Right ventricle myocardium superior (tissue), 1 donor: ENCODE results near the gene PIGB. TPM values are rescaled to one million over a fixed set of nuclear protein-coding genes. Genes with fewer than 3 reads are reported as not detected.
"Not testable (repeated sequence)": the region's sequence is repeated elsewhere in the genome, so short reads cannot be mapped to it uniquely, and the experiment has no call there.

Source experiments
- ATAC-seq: fragments of 200-7000 bp; cut with Tn5 transposase; one replicate; pipeline ENCODE4 v1.9.1; 2020; ENCODE audit warnings: mild to moderate bottlenecking; ENCODE audit not compliant: poor library complexity
- DNase-seq: peaks from one replicate; pipeline ENCODE4 v3.0.0-alpha.2; 2020
- intact Hi-C: fragments of 100-400 bp; cut with DNase I; formaldehyde crosslinking; loops from one replicate; pipeline ENCODE4 v1.11.2; 2022
- long read RNA-seq: library from polyadenylated mRNA; unstranded; transcript quantifications from one replicate; pipeline ENCODE4 v2.0.0, GENCODE V29; 2021
- total RNA-seq: library from RNA; stranded (reverse); fragmentation: NEBNext Ultra II Directional; extraction: Animal tissue kit (Norgen Biotek cat#: 25700); gene quantifications from one replicate; pipeline ENCODE4 v1.2.1, GENCODE V29; 2021
- donor health status: DM: no; HTN: yes; CAD: no; lungs with severe emphysema.

The PIGB gene
- 3.5 TPM for total RNA-seq
- long read RNA-seq, partial matches to known transcripts, result 0 of 3 reads
- long read RNA-seq, other reads (novel, unspliced or antisense), result 1 of 3 reads

DNA sequence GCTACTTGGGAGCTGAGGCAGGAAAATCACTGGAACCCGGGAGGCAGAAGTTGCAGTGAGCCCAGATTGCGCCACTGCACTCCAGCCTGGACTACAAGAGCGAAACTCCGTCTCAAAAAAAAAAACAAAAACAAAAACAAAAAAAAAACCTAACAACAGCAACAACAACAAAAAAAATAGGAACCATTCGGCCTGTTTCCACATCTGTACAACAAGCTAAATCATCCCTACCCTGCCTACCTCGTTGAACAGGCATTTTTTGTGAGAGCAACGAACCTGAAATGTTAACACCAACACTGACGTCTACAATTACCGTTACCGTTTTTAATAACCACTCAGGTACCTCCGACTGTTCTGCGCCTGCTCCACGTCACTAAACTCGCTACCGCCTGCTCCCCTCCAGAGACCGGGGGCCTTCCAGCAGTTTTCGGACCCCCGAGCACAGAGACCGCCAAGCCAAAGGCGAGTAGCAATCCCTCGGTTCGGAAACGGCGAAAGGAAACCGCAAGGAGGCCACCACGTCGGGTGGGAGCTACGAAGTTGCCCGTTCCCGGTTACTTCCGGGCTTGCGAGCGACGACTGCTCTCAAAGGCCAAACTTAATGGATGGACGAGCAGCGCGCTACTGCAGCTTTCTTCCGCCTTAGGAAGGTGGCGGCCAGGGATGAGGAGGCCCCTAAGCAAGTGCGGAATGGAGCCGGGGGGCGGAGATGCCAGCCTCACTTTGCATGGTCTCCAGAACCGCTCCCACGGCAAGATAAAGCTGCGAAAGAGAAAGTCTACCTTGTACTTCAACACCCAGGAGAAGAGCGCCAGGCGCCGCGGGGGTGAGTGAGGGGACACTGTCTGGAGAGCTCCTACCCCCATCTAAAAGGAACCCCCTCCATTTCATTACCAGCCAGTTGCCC, at the start of gene PIGB, which contains the start of gene PIGBOS1:
TSS of gene PIGB (plus strand) at position 635 of the 907 bp plus-strand sequence. CDS start at position 664, 29 bp downstream.
TSS of gene PIGBOS1 (minus strand) at position 536 of the 907 bp plus-strand sequence. CDS start 1,331 bp downstream, outside the sequence.
- peak; percentile 92 for DNase-seq
- peak; percentile 99 for ATAC-seq
- intact Hi-C loops, result no loop called here

DNA sequence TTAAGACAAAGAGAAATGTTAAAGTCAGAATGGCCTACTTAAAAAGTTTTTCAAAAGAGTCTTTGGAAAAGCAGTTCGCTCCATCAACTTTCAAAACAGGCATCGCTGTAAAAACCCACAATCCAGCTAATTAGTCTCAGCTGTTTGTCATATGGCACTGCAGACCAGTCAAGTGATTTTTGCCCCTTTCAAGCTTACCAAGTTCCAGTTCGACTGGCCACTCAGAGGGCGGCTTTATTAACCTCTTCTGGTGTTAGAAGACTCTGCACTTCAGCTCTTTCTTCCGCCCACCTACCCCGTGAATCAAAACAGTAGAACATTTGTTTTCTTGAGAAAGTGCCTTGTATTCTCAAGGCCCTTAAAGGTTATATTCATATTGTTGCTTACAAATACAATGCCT, 48.7 kb upstream of the PIGB start:
- no peak for ATAC-seq
- intact Hi-C loops, result no loop called here
- no peak for DNase-seq

DNA sequence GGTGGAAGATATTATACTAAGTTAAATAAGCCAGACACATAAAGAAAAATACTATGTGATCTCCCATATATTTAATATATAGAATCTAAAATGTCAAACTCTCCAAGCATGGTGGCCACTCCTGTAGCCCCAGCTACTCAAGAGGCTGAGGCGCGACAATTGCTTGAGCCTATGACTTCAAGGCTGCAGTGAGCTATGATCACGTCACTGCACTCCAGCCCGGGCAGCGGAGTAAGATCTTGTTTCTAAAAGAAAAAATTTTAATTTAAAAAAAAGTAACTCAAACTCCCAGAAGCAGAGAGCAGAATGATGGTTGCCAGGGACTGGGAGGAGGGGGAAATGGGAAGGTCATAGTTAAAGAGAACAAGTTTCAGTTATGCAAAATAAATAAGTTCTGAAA, 42.7 kb upstream of the PIGB start:
- DNase-seq (no peak), ATAC-seq (no peak)
- intact Hi-C loops, result no loop called here

DNA sequence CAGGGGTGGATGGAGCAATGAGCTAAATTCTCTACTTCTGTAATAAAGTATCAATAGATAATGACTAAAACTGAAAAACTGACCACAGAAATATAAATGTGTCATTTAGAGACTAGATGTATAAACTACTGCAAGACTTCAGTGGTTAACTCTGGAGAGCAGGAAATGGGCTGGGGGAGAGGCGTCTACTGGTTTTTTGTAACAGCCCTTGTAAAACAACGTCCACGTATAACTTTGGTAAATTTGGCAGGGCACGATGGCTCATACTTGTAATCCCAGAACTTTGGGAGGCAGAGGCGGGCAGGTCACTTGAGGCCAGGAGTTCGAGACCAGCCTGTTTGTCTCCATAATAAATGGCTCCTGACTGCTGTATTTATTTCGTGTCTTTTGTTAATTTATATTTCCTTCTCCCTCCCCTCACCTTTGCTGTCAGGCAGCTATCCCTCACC, 41.9 kb upstream of the PIGB start:
- ATAC-seq, result no peak
- intact Hi-C loops, result no loop called here
- DNase-seq, result no peak

DNA sequence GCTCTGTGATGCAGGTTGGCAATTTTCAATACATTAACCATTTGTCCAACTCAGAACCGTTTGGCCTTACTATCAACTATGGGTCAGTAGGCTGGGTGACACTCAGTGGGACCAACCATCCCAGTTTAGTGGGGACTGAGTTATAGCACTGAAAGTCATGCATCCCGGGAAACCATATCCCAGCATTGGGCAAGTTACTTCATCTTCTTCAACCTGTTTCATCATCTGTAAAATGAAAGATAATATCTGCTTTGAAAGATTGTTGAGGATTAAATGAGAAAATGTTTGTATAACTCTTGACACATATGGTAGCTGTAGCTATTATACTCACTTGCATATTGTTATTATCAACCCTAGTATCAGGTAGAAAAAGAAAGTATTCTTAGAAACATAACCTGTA, 41.3 kb upstream of the PIGB start:
- ATAC-seq (no peak), DNase-seq (no peak)
- intact Hi-C loops, result no loop called here

DNA sequence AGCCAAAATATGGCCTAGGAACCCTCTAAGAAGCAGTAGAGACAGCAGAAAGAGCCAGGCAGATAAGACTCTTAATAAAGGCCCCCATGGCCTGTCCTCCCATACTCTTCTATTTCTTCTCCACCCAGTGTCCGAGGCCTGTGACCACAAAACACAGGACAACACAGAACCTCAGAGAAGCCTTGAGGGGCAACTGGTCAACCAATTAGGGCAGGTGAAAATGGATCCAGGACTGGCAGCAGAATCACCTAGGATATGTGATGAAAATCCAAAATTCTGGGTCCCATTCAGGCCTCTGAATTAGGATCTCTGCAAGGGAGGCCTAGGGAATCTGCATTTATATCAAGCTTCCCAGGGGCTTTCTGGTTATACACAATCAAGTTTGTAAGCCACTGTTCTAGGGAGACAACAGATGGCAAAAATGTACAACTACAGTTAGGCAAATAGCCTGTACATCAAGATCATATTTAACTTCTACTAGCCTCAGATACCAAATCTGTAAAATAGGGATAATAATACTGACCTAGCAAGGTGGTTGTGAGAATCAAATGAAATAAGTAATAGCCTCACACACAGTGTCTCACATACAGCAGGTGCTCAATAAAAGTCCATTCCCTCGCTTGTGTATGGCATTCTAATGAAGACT, 39.8 kb upstream of the PIGB start:
- ATAC-seq (no peak), DNase-seq (no peak)
- intact Hi-C loops, result no loop called here

DNA sequence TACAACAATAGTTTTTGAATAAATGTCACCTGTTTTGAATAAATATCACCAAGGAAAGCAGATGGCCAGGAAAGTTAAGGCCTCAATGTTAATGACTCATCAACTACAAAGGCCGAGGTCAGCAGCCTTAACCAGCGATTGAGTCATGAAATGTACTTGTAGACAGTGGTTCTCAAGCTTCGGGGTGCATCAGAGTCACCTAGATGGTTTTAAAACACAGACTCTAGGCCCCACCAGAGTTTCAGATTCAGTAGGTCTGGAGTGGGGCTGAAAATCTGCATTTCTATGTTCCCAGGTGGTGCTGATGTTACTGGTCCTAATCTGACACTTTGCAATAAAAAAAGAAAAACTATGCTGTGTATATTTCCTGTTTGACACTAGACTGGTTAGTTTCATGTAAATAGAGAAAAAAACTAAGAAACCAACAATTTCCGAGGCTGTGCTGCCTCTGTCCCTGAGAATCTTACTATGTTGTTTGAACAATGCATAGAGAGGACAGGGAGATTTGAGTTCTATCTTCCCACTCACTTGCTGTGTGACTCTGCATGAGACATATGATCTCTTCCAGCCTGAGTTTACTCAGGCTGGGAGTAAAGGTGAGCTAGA, 39.2 kb upstream of the PIGB start:
- ATAC-seq (no peak), DNase-seq (no peak)
- intact Hi-C loops, result no loop called here

DNA sequence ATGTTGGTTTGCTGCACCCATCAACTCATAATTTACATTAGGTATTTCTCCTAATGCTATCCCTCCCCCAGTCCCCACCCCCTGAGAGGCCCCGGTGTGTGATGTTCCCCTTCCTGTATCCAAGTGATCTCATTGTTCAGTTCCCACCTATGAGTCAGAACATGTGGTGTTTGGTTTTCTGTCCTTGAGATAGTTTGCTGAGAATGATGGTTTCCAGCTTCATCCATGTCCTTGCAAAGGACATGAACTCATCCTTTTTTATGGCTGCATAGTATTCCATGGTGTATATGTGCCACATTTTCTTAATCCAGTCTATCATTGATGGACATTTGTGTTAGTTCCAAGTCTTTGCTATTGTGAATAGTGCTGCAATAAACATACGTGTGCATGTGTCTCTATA, 38.4 kb upstream of the PIGB start:
- DNase-seq, intact Hi-C loops, ATAC-seq: not testable (repeated sequence)

DNA sequence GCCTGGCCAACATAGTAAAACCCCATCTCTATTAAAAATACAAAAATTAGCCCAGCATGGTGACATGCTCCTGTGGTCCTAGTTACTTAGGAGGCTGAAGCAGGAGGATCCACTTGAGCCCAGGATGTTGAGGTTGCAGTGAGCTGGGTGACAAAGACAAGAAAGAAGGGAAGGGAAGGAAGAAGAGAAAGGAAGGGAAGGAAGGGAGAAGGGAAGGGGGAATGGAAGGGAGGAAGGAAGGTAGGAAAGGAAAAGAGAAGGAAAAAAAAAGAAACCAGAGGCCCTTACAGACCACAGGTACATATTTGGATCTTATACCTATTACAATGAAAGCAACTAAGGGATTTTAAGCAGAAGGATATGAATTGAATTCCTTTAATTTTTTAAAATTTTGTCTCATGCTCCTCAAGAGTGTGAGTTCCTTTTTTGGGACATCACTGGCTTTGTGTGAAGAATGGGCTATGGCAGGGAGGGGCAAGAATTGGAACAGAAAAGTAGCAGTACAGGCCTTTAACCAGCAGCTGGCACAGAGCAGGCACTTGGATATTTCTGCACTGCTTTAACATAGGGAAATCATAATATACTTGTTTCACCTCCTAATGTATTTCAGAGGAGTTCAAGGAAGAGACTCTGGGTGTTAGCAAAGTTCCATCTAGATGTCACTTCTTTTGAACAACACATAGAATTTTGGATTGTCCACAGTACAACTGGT, 37.3 kb upstream of the PIGB start:
- intact Hi-C loops, result no loop called here

DNA sequence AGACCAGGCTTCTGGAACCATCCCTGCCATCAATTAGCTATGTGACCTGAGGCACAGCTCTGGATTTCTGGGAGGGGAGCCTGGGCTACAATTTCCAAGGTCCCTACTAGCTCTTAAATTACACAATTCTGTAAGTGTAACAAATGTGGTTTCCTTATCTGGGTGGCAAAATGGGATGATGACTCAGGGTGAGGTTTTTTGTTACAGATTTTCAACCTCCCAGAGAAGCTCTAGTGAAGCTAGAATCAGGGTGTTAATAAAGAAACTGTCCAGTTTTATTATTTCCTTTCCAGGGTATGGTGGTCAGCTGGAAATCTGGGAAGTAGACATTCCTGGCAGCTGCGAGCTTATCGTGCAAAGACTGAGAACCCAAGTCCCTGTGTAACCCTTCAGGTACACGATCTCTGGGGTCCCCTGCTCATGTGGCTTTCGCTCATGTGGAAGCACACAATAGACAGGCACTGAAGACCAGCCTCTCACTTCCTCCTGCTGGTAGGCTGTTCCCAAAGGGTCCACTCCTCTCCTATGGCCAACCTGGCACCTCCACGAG, 36.7 kb upstream of the PIGB start:
- ATAC-seq, result no peak

More for the DNA sequence above, 37.3 kb upstream of the PIGB start:
- no peak for DNase-seq
- ATAC-seq, result no peak

DNA sequence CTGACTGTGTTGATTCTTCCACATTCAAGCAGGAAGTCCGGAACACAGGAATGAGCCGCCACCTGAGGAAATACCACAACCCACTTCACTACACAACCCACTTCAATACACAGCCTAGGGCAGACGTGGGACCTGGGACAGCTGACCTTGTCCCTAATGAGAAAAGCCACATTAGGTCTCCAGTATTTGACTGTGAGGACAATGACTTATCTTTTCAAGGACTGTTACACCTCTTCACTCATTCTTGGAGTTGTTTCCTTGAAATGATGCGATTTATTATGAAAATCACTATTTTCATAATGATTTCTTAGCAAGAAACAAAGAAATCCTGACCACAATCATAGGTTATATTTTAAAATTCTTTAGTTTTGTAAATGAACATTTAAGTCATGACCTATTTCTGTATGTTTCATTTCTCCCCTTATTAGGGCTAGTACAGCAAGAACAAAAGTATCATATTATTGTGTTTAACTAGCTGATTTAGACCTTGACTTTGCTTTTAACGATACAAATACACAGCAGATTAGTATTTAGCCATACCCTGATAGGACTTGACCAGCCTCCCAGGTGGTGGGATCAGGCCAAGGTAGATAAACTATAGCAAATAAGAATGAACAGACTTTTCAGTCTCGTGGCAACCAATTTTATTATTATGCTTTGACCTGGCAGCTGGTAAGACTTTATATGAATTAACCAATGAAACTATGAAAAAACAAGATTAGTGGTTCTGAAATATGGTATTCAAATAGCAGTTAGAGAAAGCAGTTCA, 35.5 kb upstream of the PIGB start:
- DNase-seq (no peak), ATAC-seq (no peak)
- intact Hi-C loops, result no loop called here

More for the DNA sequence above, 36.7 kb upstream of the PIGB start:
- intact Hi-C loops, result no loop called here
- DNase-seq, result no peak

DNA sequence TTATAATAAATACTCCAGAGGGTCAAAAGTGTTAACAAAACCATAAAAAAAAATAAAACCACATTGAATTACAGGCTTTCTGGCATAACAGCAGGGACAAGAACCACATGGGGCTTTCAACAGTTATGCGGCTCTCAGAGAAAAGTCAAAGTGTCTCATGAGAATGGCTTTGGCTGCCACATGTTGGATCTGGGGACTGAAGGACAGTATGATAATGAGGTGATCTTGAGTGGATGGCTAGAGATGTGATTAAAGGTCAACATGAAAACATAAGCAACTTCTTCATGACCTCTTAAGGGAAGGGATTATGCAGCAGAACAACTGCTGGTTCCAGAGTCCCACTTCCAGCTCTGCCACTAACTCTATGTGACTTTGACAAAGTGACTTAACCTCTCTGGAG, 34.6 kb upstream of the PIGB start:
- ATAC-seq, result no peak
- intact Hi-C loops, result no loop called here
- no peak for DNase-seq

DNA sequence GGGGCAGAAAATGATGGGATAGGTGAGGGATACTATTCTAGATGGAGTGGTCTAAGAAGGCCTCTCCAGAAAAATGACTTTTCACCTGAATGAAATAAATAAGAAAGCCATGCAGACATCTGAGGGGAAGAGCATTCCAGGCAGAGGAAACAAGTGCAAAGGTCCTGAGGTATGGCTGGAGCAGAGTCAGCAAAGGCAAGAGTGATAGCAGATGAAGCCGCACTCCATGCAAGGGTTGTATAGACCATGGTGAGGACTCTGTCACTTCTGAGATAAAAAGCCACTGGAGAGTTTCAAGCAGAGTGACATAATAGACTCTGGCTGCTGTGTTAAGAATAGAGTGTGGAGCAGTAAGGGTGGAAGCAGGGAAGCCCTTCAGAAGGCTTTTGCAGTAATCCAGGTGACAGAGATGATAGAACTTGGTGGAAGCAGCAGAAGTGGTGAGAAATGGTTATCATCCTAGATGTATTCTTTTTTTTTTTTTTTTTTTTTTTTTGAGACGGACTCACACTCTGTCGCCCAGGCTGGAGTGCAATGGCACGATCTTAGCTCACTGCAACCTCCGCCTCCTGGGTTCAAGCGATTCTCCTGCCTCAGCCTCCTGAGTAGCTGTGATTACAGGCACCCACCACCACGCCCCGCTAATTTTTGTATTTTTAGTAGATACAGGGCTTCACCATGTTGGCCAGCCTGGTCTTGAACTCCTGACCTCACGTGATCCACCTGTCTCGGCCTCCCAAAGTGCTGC, 32.4 kb upstream of the PIGB start:
- DNase-seq, intact Hi-C loops, ATAC-seq: not testable (repeated sequence)

DNA sequence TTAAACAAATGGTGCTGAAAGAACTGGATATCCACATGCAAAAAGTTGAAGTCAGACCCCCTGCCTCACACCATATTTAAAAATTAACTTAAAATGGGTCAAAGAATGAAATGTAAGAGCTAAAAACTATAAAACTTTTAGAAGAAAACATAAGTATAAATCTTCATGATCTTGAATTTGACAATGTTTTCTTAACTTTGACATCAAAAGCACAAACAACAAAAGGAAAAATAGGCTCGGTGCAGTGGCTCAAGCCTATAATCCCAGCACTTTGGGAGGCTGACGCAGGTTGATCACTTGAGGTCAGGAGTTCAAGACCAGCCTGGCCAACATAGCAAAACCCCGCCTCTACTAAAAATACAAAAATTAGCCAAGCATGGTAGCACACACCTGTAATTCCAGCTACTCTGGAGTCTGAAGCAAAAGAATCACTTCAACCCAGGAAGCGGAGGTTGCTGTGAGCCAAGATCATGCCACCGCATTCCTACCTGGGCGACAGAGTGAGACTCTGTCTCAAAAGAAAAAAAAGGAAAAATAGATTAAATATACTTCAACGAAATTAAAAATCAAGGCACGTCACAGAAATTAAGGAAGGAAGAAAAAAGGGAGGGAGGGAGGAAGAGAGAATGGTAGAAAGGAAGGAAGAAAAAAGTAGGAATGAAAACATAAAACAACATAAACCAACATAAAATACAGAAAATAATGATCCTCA, 30.9 kb upstream of the PIGB start:
- ATAC-seq (no peak), DNase-seq (no peak)
- intact Hi-C loops, result no loop called here

DNA sequence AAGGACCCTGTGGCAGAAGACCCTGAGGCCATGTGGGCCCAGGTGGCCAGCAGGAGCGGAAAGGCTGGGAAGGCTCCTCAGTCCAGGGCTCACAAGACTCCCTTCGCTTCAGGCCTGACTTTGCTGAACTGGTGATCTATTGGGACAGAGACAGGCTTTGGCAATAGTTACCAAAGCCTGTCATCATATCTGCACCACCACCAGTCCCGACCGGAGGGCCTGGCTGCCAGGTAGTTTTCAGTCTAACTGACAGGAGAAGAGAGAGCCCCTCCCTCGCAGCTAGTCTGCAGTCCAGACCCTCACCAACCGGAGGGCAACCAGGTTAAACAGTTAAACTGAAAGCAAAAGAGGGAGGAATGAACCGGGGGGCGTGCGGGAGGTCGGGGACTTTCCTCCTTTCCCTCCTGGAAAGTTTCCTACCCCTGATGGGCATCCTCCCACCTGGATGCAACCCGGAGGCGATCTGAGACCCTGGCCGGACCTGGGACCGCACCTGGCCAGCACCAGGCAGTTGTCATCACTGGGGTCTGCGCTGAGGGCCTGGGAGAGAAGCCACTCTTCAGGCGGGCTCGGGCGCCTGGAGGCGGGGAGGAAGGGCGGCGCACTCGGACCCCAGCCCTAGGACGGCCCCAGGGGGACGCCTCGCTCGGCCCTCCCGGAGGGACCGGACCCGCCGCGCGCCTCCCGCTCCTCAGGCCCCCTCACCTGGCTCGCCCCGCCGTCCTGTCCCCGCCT, 29.8 kb upstream of the PIGB start:
- intact Hi-C loops, result no loop called here
- DNase-seq, result peak; percentile 44
- ATAC-seq, result peak; percentile 43
